H1 (cell line): Measurements from ENCODE around the gene KMT2A. TPM values are rescaled to one million over a fixed set of nuclear protein-coding genes. Genes with fewer than 3 reads are reported as not detected.

Experiments used
- CHD1 ChIP-seq: IDR thresholded peaks from 2 replicates; pipeline ENCODE4 v1.6.1; 2012; ENCODE audit warnings: low read depth, low read length, improper control_type of control experiment
- HDAC6 ChIP-seq: IDR thresholded peaks from one replicate; pipeline ENCODE4 v1.7.1; 2012; ENCODE audit warnings: low read depth, mild to moderate bottlenecking, inconsistent platforms, low read length, moderate library complexity
- TAF7 ChIP-seq: optimal IDR thresholded peaks from 2 replicates; pipeline ENCODE3; 2011; ENCODE audit warnings: low read depth, mild to moderate bottlenecking, inconsistent platforms, low read length, moderate library complexity, borderline replicate concordance
- polyA plus RNA-seq, 7 experiments: library from polyadenylated mRNA; depleted of rRNA in 3 of 7; stranded (reverse) in 5 of 7; unstranded in 2 of 7; fragments of >200 nt in 5 of 7; fragments of 200-250 nt in 2 of 7; gene quantifications; 1 replicate in 5 of 7; 2 replicates in 1 of 7; 4 replicates in 1 of 7; pipeline versions ENCODE4 v1.2.1 to v1.2.3, GENCODE V29; 2011 to 2013; ENCODE audit warnings: missing spikeins in 2 of 7, mixed read lengths in 2 of 7
- total RNA-seq: library from RNA; stranded (reverse); fragmentation: NEBNext Ultra II Directional; extraction: Animal tissue kit (Norgen Biotek cat#: 25700); gene quantifications from 2 replicates; pipeline ENCODE4 v1.2.1, GENCODE V29; 2021

The KMT2A gene
- total and polyA plus RNA-seq, 2 of the 8 experiments (the other 6 are each of a cell fraction or from before 2014, with no cell fraction given) = 35.9 to 62.1 TPM

- TF ChIP-seq TAF7 (no peak), CHD1 (no peak), HDAC6 (no peak)
Observed at GRCh38 chr11:118497831-118498230, 61.5 kb downstream of the KMT2A start (continued).
